Amniotic epithelial cell (primary cell): Measurements from ENCODE around the gene AXIN1.

ENCODE experiments used
- DNase-seq: peaks from one replicate; pipeline ENCODE4 v3.0.0-alpha.2; 2010; ENCODE audit warnings: low read depth

Gene AXIN1

GRCh38 chr16:297832-298231, 54.7 kb downstream of the AXIN1 start:
- no peak for DNase-seq

DNA sequence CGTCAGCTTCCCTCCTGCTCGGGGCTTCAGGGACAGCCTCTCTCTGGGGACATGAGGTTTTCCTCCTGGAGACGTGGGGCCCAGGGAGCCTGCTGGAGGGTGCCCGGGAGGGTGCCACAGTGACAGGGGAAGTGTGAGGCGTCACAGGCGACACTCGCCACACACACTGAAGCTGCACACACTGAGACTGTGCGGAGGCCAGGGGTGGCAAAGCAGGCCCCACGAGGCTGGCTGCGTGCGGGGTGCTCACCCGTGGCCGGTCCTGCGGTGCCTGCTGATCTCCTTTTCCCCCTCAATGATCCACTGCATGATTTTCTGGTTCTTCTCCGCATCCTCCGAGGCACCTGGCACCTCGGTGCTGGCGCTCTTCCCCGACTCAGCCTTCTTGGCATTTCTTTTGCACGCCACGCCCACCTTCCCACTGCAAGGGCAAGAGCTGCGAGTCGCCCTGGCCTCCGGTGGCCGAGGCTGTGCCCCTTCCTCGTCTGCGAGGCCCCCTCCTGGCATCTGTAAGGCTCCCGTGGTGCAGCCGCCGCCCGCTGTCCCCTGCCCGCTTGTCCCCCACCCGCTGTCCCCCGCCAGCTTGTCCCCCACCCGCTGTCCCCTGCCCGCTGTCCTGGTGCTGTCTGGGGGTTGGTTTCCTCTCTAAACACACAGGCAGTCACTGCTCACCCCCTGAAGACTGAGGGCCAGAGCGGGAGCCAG, 55.6 kb downstream of the AXIN1 start:
- no peak for DNase-seq

DNA sequence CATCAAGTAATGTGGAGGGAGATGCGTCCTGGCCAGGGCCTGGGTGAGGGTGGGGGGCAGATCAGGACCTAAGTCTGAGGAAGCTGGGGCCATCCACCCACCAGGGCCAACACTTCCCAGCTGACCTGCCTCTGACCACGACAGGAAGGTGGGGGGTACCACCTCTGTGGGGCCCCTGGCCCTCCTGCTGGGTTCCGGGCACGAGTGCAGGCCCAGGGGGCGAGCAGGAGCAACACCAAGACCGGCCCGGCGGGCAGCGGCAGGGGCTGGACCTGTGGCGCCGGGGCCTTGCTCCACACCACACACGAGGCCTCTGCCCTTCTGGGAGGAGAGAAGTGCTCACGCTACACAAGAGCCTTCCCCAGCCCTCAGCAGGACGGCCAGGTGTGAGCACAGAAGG, 56.2 kb downstream of the AXIN1 start:
- no peak for DNase-seq

- no peak for DNase-seq
Measured at GRCh38 chr16:293043-293775, 59.3 kb downstream of the AXIN1 start.

DNA sequence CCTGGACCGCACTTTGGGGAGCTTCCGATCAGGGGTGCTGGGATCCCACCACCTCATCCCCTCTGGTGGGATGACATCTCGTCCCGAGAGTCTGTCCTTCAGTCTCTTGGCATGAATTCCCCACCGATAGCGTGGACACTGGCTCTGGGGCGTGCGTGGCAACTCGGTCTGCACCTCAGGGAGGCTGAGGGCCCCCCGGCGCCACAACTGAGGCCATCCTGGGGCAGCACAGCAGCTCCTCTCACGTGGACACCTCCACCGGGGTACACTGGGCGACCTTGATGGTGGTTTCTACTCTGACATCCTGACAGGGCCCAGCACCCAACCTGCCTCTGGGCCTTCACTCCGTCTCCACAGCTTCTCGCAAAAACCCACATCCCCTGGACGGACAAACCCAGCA, 61.0 kb downstream of the AXIN1 start:
- DNase-seq, result no peak

DNA sequence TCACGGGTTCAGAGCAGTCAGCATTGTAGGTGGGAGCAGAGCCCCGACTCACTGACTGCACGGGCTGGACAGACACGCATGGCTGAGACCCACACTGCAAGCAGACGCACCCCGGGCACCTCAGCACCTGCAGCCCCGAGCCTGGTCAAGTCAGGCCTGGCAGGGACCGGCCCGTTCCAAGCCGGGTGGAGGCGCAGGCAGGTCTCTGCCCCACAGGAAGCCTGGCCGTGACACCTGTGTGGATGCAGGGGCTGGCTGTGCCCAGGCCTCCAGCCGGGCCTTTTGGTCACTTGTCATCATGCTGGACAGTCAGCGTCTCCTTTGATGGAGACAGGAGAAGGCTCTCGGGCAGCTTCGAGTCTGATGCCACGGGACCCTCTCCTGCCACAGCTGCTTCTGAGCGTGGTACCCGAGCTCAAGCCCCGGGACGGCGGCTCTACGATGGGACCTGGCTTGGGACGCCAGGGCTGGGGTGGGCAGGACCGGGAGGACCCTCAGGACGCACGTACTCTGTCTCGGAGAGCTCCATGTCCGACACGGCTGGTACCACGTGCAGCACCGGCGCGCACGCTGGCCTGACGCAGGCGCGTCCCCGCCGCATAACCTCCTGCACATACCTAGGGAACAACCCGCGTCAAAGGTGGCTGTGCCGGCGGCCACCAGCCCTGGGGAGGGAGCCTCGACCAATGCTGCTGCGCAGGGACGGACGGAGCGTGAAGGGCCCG, 61.7 kb downstream of the AXIN1 start:
- DNase-seq, result no peak

DNA sequence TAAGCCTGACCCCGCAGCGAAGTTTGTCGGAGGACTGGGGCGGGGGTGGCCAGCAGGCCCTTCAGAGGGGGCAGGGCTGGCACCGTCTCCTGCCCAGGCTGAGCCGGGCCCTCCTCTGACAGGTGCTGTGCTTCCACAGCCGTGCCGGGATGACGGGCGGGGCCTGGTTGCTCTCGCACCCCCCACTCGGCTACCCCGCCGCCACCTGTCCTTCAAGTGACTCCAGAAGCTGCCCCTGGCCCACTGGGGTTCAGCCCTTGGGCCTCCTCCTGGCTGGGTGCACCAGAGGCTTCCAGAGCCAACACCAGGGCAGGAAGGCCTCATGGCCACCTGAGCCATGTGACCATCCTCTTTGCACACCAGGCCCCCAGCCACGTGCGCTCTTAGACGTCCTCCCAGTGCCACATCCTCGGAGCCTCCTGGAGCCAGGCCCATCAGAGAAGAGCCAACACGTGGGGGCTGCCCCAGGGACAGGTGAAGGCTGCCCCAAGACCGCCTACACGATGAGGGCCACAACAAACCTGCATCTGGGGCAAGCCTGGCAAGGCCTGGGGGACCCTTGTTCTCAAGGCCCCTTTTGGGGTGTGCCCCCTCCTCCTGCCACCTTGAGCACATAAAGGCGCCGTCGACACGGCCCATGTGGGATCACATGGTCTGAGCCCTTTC, 62.4 kb downstream of the AXIN1 start:
- DNase-seq, result no peak

DNA sequence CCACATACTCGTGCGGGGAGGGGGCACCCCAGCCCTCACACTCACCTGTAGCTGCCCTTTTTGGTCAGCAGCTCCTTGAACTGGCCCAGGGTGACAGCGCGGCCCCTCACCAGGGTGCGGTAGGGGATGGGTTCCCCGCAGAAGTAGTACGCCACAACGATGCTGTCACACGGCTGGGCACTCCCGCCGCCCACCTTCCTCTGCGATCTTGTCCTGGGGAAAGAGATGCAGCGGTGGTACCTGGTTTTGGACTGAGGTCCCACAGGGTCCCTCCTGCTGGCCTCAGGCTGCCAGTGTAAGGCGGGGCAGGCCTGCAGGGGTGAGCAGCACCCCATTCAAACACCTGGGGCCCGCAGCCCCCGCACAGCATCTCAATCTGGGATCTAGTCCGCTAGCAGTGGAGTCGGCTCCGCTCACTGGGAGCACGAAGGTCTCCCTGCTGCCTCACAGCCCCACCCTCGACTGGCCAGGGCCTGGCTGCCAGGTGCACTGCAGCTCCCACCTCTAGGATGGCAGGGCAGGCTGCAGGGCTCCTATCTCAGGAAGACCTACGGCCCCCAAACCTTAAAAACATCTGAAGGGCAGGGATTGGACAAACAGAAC, 63.0 kb downstream of the AXIN1 start:
- DNase-seq, result no peak

DNA sequence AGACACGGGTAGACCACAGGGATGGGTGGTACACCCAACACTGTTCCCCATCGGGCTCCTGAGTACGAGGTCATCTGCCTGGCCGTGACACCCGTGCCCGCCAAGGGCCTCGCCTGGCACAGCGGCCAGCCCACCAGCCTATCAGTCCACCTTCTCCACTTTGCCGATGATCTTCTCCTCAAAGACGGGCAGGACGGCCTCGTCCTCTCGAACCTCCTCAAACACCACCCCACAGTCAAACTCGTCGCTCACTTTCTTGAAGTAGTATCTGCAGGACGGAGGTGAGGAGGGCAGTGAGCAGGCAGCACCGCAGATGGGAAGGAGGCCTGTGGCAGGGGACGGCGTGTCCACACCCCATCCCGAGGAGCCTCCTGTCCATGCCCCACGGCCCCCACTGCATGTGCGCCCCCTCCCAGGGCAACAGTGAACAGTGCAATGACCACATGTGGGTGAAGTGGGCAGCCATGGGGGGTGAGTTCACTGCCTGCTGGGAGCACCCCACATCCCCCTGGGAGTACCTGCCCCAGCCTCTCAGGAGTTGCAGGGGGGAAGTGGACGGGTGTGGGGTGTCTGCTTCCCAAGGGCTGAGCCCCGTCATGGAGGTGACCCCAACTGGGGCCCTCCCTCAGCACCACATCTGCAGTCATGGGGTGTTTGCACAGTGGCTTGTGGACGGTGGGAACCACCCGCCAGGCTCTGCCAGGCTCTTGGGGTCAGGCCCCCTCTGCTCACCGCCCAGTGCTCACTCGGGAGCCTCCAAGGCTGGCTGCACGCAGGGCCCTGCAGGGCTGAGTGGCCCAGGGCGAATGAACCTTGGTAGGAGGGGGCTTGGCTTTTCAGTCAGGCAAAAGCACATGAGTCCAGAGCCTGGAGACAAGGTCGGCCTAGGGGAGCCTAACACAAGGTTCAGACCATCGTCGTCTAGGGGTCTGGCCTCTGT, 64.3 kb downstream of the AXIN1 start:
- no peak for DNase-seq

DNA sequence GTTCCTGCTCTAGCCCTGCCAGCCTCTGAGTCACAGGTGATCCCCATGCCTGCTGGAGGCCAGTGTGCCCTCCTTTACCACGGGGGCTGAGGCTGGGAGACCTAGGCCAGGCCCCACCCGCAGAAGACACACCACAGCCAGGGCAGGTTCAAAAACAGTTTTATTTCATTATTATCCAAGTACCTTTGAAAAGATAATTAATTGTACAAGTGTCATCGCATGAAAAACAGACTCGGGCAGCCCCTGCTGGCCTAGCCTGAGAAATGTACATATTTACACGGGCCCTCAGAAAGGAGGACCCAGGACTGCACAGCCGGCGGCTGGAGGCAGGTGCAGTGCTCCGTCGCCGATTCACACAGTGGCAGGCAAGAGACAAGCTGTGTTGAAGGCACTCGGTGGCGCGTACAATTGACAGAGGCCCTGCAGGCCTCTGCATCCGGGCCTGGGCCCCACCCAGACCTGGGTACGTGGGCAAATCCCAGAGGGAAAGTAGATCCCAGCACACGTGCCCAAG, 65.2 kb downstream of the AXIN1 start:
- peak; percentile 7 for DNase-seq

- no peak for DNase-seq
Measured at GRCh38 chr16:286491-287297, 65.8 kb downstream of the AXIN1 start.

GRCh38 chr16:285146-286055, 67.1 kb downstream of the AXIN1 start:
- DNase-seq, result no peak

DNA sequence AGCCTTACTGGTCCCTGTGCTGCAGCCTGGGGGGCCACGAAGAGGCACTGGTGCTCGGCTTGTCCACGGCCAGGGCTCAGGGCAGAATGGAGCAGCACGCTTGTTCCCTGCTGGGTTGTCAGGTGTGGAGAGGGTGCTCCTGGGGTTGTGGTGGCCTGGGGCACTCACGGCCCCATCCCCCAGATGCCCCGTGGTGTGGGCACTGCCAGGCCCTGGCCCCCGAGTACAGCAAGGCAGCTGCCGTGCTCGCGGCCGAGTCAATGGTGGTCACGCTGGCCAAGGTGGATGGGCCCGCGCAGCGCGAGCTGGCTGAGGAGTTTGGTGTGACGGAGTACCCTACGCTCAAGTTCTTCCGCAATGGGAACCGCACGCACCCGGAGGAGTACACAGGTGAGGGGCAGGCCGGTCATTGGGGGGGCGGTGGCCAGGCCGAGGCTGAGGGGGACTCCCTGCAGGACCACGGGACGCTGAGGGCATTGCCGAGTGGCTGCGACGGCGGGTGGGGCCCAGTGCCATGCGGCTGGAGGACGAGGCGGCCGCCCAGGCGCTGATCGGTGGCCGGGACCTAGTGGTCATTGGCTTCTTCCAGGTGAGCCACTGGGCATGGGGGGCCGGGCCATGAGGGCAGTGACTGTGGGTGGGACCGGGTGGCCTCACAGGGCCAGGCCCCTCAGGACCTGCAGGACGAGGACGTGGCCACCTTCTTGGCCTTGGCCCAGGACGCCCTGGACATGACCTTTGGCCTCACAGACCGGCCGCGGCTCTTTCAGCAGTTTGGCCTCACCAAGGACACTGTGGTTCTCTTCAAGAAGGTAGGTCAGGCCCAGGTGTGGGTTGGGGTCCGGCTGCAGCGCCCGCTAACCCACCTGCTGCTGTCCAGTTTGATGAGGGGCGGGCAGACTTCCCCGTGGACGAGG, 68.1 kb downstream of the AXIN1 start:
- no peak for DNase-seq

- DNase-seq, result peak; percentile 7
Measured at GRCh38 chr16:283033-283805, 69.3 kb downstream of the AXIN1 start, which contains the start of gene PDIA2. TSS of gene PDIA2 (plus strand) at chr16:283164. CDS start at chr16:283170, 6 bp downstream.

GRCh38 chr16:282491-282890, 70.0 kb downstream of the AXIN1 start:
- no peak for DNase-seq

- DNase-seq, result no peak
Measured at GRCh38 chr16:281660-282255, 70.8 kb downstream of the AXIN1 start.
